Mammary epithelial cell (primary cell): ENCODE data around the gene HES4.

Experiments
- EZH2 ChIP-seq: IDR thresholded peaks from 2 replicates; pipeline ENCODE4 v1.6.1; 2012; ENCODE audit warnings: low read length, inconsistent platforms, borderline replicate concordance
- TF ChIP-seq, protein P1 (sequence below), 2 donors: IDR thresholded peaks in 1 of 2; conservative IDR thresholded peaks in 1 of 2; 2 replicates each; pipeline ENCODE4 v1.5.1; 2011 to 2012; ENCODE audit warnings: inconsistent platforms in 2 of 2, low read length in 2 of 2, mild to moderate bottlenecking in 2 of 2, control low read depth in 1 of 2, low read depth in 1 of 2; ENCODE audit not compliant: insufficient read depth in 1 of 2; ENCODE audit errors: extremely low read depth in 1 of 2

DNA sequence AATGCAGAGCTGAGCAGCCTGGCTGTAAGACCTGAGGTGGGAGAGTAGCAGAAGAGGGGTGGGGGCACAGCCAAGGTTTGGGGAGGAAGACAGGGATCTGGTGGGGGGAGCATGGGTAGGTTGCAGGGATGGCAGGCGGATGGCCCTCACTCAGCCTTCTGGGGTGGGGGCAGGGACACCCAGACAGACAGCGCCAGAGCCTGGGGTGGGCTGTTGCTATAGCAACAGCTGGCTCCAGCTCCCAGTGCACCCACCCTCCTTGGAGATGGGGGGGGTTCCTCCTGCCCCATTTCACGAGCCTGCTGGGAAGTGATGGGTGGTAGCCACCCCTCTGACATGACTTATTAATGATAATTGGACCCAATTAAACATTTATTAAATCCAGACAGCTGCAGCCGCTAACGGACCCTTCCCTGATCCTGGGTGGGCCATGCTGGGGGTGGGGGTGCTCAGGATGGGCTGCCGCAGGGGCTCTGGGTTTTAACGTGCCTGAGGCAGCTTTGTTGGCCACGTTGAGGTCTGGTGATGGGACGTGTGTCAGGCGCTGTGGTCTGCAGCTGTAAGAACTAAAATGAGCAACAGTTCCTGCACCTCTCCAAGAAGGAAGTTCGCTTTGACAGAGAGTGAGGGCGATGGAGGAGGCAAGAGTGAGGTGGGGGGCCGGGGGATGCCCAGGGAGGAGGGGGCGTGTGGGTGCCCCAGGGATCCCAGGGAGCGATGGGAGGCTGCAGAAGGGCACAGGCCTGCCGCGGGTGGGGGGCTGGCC lies 39.4 kb upstream of the HES4 start:
- TF ChIP-seq, protein P1, sequence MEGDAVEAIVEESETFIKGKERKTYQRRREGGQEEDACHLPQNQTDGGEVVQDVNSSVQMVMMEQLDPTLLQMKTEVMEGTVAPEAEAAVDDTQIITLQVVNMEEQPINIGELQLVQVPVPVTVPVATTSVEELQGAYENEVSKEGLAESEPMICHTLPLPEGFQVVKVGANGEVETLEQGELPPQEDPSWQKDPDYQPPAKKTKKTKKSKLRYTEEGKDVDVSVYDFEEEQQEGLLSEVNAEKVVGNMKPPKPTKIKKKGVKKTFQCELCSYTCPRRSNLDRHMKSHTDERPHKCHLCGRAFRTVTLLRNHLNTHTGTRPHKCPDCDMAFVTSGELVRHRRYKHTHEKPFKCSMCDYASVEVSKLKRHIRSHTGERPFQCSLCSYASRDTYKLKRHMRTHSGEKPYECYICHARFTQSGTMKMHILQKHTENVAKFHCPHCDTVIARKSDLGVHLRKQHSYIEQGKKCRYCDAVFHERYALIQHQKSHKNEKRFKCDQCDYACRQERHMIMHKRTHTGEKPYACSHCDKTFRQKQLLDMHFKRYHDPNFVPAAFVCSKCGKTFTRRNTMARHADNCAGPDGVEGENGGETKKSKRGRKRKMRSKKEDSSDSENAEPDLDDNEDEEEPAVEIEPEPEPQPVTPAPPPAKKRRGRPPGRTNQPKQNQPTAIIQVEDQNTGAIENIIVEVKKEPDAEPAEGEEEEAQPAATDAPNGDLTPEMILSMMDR (conservative IDR thresholded peaks at IDR 0.05 in 1 of 2, IDR thresholded peaks at IDR 0.05 in 1 of 2; ENCODE audit: extremely low read depth in 1 of 2, insufficient read depth in 1 of 2, low read depth in 1 of 2, low read length in 2 of 2) = no peak
- no peak for TF ChIP-seq EZH2
